Peyer's patch (tissue), 4 donors: ENCODE results near the gene CDK6.

Experiments
- CTCF ChIP-seq, 6 experiments: fragments of 450-650 bp in 4 of 6; fragments of 200-600 bp in 2 of 6; sonication (generic) in 1 of 6; IDR thresholded peaks; one replicate each; pipeline ENCODE4 v1.5.1; 2017 to 2019; ENCODE audit warnings: antibody characterized with exemption in 6 of 6, mild to moderate bottlenecking in 3 of 6, moderate library complexity in 1 of 6
- POLR2A ChIP-seq, 2 donors: fragments of 450-650 bp; IDR thresholded peaks; one replicate each; pipeline ENCODE4 v1.5.1; 2017; ENCODE audit warnings: antibody characterized with exemption in 2 of 2, mild to moderate bottlenecking in 2 of 2, moderate library complexity in 2 of 2

- no peak for TF ChIP-seq CTCF (IDR thresholded peaks at IDR 0.05)
- TF ChIP-seq POLR2A (IDR thresholded peaks at IDR 0.05), result no peak
Measured at GRCh38 chr7:92750447-92750839, 85.9 kb downstream of the CDK6 start.
